Activated CD4-positive, CD25-positive, alpha-beta regulatory T cell treated with anti-CD3 and anti-CD28 coated beads, Interleukin-2, amount 50 U/mL, for 72 hours (primary cell): ENCODE data around the gene SPINK6.

Experiments used
- DNase-seq: peaks from one replicate; pipeline ENCODE4 v3.0.0; 2021

SPINK6 gene, protein sequence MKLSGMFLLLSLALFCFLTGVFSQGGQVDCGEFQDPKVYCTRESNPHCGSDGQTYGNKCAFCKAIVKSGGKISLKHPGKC

DNA sequence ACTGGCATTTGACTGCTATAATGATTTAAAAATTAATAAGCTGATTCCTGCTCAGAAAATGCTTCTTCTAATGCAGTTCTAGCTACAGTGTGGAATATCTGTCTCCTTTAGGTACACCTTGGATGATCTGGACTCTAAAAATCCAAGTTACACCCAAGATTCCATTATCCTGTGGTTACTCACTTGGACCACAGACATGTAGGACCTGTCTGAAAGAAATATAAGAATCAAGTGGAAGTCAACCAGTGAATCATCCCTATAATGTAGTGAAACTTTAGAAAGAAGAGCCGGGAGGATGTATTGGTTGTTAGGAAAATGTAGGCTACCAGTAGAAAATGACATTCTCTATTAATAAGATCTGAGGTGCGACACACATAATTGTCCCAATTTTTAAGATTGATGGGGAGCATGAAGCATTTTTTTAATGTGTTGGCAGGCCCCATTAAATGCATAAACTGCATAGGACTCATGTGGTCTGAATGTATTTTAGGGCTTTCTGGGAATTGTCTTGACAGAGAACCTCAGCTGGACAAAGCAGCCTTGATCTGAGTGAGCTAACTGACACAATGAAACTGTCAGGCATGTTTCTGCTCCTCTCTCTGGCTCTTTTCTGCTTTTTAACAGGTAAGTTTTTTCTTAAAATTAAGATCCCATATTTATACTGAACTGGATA is at the start of gene SPINK6:
Gene SPINK6 (plus strand): TSS at position 512 of the 673 bp plus-strand sequence. CDS start 55 bp downstream, at position 567.
- DNase-seq = no peak

- no peak for DNase-seq
Observed at GRCh38 chr5:148156609-148157008, 46.2 kb upstream of the SPINK6 start.

DNA sequence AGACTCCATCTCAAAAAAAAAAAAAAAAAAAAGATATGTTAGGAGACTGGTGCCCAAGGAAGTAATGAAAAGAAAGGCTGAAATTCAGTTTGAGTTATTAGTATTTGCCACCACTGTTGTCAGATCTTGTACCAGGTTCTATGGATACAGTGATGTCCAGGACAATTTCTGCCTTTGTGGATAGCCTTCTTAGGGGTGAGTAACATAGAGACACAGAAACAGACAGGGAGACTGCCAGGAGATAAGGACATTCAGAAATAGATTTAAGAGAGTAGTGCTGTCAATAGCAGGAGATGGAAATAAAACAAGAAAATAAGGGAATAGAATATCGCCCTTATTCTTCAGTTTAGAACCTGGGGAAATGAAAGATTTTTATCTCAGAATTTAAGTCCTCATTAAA is 40.8 kb upstream of the SPINK6 start:
- no peak for DNase-seq

DNA sequence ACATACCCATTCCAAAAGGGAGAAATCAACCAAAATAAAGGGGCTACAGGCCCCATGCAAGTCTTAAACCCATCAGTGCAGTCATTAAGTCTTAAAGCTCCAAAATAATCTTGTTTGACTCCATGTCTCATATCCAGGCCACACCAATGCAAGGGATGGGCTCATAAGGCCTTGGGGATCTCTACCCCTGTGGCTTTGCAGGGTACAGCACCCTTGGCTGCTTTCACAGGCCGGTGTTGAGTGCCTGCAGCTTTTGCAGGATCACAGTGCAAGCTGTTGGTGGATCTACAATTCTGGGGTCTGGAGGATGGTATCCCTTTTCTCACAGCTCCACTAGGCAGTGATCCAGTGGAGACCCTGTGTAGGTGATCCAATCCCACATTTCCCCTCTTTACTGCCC is 39.5 kb upstream of the SPINK6 start:
- no peak for DNase-seq

DNA sequence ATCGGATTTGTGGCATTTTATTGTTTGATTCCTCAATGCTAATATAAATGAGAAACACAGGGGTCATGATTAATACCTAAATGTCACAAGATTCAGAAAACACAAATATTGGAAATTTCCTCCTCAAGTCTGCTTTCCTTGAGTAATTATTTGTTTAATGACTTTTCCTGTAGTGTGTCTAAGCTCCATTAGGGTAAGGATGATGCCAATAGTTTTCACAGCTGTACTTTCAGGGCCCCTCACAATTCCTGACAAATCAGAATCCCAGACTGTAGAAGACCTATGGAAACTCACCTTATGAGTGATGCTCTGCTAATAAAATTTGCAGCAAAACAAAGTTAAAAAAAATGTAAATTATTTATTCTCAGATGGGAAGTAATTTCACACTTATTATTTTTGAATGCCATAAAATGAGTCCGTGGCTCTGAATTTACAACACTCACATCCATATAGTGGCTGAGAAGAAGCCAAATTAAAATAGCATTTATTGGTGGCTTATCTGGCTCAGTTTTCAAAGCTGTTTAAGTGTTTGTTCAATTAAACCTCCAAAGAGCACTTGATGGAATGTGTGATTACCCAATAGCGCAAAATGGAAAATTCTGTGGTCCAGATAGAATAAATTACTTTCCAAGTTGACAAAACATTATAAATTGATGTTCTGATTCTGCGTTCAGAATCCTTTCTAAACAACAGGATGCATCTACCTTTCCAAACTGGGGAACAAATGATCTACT is 36.1 kb upstream of the SPINK6 start:
- no peak for DNase-seq

- no peak for DNase-seq
Observed at GRCh38 chr5:148168246-148168645, 34.6 kb upstream of the SPINK6 start, which contains the start of gene SPINK14. TSS of gene SPINK14 (plus strand) at chr5:148168546. CDS start at chr5:148169733, 1,187 bp downstream.

GRCh38 chr5:148172377-148172776 is 30.5 kb upstream of the SPINK6 start:
- no peak for DNase-seq

DNA sequence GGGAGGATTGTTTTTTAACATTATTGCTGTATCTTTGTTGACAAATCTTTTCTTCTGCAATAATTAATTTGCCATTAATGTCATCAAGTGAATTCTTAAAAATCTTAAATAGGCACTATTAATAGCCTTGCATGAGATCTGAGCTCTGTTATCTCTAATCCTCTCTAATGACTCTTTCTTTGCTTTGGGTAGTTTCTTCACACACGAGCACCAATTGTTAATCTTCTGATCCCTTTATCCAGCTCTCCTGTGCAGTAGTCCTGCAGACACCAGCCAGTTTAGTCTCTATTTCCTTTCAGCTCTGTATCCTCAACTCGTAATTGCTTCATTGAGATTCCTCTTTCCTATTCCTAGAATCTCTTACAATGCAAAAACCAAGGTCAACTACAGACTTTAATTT is 26.4 kb upstream of the SPINK6 start:
- DNase-seq = no peak

- no peak for DNase-seq
Observed at GRCh38 chr5:148177207-148177606, 25.6 kb upstream of the SPINK6 start.

DNA sequence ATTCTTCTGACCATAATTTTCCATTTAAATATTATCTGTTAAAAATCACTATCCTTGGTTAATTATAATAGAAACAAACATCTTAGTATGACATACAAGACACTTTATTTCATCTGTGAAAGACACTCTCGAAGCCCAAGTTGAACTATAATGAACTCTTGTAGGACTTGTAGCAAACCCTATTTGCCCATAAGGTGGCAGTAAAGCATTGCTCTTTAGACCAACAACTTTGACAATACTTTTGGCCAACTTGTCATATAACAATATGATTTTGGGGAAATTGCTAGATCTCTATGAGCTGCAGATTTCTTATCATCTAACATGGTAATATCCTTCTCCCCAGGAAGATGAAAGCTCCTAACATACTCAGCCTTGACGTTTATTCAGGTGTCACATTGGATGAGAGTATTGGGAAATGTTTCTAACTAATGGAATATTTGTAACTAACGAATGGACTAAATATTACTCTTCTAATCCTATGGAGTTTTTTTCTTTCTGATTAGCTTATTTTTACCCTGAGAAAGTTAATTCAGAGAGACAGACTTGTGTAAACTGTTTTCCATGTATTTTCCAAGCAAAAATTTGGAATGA is 23.5 kb upstream of the SPINK6 start:
- no peak for DNase-seq

GRCh38 chr5:148186248-148187003 is 16.4 kb upstream of the SPINK6 start:
- DNase-seq = no peak

GRCh38 chr5:148191010-148191409 is 11.8 kb upstream of the SPINK6 start:
- DNase-seq = no peak

- no peak for DNase-seq
Observed at GRCh38 chr5:148193202-148193601, 9.6 kb upstream of the SPINK6 start.

- DNase-seq = no peak
Observed at GRCh38 chr5:148201151-148201550, 1.7 kb upstream of the SPINK6 start.

GRCh38 chr5:148205044-148205806 is 2.4 kb downstream of the SPINK6 start:
- DNase-seq = no peak

DNA sequence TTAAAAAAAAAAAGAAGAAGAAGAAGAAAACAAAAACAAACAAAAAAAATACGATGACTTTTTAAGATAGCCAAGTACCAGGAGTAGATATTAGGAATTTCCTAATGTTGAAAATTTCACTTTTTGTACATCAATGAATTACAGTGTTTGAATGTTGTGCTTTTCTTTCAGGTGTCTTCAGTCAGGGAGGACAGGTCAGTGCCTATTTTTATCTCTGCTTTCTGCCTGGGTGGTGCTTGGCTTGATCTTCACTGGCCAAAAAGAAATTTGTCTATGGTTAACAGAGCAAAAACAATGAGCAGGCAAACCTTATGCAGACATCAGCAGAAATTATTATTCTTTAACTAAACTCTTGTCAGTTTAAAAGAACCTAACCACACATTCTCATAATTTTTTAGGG is 3.0 kb downstream of the SPINK6 start:
- no peak for DNase-seq

DNA sequence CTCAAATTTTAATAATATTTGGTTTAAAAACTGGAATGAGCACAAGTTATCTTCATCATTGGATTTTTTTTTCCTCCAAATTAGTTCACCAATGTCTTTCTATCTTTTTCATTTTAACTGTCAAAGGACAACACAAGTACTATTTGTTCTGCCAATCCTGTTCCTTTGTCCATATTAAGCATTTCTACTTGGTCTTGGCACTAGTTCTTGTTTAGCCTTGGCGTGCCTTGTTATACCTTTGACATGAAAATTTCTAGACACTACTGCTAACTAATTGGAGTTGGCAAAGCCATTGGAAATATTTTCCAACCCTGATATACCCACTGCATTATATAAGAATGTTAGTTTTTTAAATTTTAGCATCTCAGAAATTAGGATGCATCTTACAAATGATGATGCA is 3.8 kb downstream of the SPINK6 start:
- no peak for DNase-seq

DNA sequence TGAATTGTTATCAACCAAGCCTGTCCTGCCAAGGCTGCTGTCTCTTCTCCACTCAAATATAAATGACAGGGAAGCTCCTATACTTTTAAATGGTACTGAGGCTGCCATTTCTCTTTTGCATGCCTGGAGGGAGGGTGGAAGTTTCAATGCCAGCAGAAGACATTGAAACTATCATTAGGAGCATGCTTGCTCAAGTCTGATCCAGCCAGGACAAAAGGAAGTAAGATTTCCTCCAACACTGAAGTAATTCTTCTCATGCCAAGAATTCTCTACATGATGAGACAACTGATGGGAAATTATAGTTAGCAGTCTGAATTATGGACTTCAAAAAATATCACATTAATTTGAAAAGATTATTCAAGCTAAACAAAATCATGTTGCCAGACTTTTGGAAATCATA is 5.4 kb downstream of the SPINK6 start:
- DNase-seq = no peak

DNA sequence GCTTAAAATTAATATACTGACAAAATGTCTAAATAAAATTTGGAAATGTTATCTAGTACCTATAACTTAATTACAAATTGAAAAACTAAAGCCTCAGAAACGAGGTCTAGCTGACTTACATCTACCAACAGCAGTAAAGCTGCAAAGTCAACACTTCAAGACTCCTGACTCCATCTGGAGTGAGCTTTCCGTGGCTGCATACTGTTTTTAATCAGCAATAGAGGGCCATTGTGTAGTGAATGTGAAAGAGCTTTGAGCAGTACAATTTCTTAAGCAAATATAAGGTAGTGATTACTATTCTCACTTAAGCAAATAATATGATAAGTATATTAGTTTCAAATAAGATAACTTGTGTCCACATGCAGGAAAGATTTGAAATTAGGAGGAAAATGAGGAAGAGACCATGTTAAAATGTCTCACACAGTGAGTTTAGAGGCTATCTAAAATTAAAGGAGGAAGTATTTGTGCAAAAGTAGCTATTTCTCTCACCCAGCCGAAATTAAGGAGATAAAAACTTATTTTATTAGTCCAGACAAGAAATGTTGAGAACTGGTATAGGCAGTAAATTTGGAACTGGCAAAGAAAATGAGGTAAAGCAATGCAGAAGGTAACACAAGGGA is 6.4 kb downstream of the SPINK6 start:
- DNase-seq = no peak

- DNase-seq = no peak
Observed at GRCh38 chr5:148214665-148215185, 11.9 kb downstream of the SPINK6 start.

GRCh38 chr5:148221508-148221907 is 18.7 kb downstream of the SPINK6 start:
- DNase-seq = no peak
